Esophagus muscularis mucosa (tissue), 3 donors: ENCODE measurements around the gene KANTR.

Experiments
- POLR2A ChIP-seq: fragments of 450-650 bp; IDR thresholded peaks from one replicate; pipeline ENCODE4 v1.6.1; 2017; ENCODE audit warnings: antibody characterized with exemption, moderate library complexity, mild to moderate bottlenecking, low read depth
- POLR2AphosphoS5 ChIP-seq, 2 donors: sonication (generic); formaldehyde crosslinking; IDR thresholded peaks; one replicate each; pipeline ENCODE4 v1.6.1; 2017; ENCODE audit warnings: antibody characterized with exemption in 2 of 2
- TF ChIP-seq, protein P1 (sequence below), 3 experiments: fragments of 200-600 bp in 2 of 3; fragments of 450-650 bp in 1 of 3; sonication (generic) in 2 of 3; IDR thresholded peaks; one replicate each; pipeline ENCODE4 v1.5.1; 2017 to 2019; ENCODE audit warnings: antibody characterized with exemption in 3 of 3, mild to moderate bottlenecking in 2 of 3, moderate library complexity in 1 of 3

- TF ChIP-seq, protein P1, sequence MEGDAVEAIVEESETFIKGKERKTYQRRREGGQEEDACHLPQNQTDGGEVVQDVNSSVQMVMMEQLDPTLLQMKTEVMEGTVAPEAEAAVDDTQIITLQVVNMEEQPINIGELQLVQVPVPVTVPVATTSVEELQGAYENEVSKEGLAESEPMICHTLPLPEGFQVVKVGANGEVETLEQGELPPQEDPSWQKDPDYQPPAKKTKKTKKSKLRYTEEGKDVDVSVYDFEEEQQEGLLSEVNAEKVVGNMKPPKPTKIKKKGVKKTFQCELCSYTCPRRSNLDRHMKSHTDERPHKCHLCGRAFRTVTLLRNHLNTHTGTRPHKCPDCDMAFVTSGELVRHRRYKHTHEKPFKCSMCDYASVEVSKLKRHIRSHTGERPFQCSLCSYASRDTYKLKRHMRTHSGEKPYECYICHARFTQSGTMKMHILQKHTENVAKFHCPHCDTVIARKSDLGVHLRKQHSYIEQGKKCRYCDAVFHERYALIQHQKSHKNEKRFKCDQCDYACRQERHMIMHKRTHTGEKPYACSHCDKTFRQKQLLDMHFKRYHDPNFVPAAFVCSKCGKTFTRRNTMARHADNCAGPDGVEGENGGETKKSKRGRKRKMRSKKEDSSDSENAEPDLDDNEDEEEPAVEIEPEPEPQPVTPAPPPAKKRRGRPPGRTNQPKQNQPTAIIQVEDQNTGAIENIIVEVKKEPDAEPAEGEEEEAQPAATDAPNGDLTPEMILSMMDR (IDR thresholded peaks at IDR 0.05): no peak
- TF ChIP-seq POLR2A (no peak), POLR2AphosphoS5 (IDR thresholded peaks at IDR 0.05) (no peak)
These were observed 28.8 kb upstream of the KANTR start for GRCh38 chrX:53065104-53065503.
